ENCODE measurements around the gene NPAS3.

GRCh38 chr14:33642691-33643244 is 704.1 kb downstream of the NPAS3 start:
- TF ChIP-seq CTCF (IDR thresholded peaks at IDR 0.05; ENCODE audit: low read length): no peak
- no peak for TF ChIP-seq EZH2 (optimal IDR thresholded peaks at IDR 0.05; ENCODE audit: low read depth, low read length)
- TF ChIP-seq EZH2phosphoT487 (IDR thresholded peaks at IDR 0.05; ENCODE audit: low read length): no peak
